Astrocyte of the spinal cord (primary cell): ENCODE measurements around the gene DHRS7C.

Experiments
- DNase-seq: peaks from one replicate; pipeline ENCODE4 v3.0.0; 2011; ENCODE audit warnings: low read depth, low spot score
- H3K4me3 ChIP-seq: 2 replicates; pipeline ENCODE4 v1.5.1; 2011; ENCODE audit warnings: low read depth, mild to moderate bottlenecking, low read length, moderate library complexity
- CTCF ChIP-seq: IDR thresholded peaks from 2 replicates; pipeline ENCODE4 v1.5.1; 2012; ENCODE audit warnings: low read depth, mild to moderate bottlenecking, low read length, inconsistent platforms
- in situ Hi-C: cut with HindIII; loops from 2 replicates; pipeline ENCODE4 v1.10.0; 2017; ENCODE audit warnings: low sequenced_read_pairs

DHRS7C gene

GRCh38 chr17:9728564-9728963 lies 62.8 kb downstream of the DHRS7C start:
- DNase-seq, result no peak
- in situ Hi-C loops, result no loop called here
- no peak for TF ChIP-seq CTCF
- no peak overlapping the region for H3K4me3 ChIP-seq

- in situ Hi-C loops, result no loop called here
- no peak for TF ChIP-seq CTCF
- no peak for DNase-seq
- H3K4me3 ChIP-seq, result no peak overlapping the region
These were observed 63.4 kb downstream of the DHRS7C start for GRCh38 chr17:9728005-9728404.

- in situ Hi-C loops, result no loop called here
- no peak for TF ChIP-seq CTCF
- DNase-seq, result no peak
- H3K4me3 ChIP-seq, result no peak overlapping the region
These were observed 65.1 kb downstream of the DHRS7C start for GRCh38 chr17:9726291-9726690.

- in situ Hi-C loops, result no loop called here
- peak; percentile 34 for DNase-seq
- peak; percentile 58 for TF ChIP-seq CTCF
These were observed 65.8 kb downstream of the DHRS7C start for GRCh38 chr17:9725575-9725974.

More at GRCh38 chr17:9725575-9725974, 65.8 kb downstream of the DHRS7C start:
- no peak overlapping the region for H3K4me3 ChIP-seq
